Putamen (tissue), 1 donor: Measurements from ENCODE around the gene CDC14A.

Experiments
- DNase-seq: peaks from one replicate; pipeline ENCODE4 v3.0.0-alpha.2; 2016; ENCODE audit warnings: low spot score

CDC14A gene

DNA sequence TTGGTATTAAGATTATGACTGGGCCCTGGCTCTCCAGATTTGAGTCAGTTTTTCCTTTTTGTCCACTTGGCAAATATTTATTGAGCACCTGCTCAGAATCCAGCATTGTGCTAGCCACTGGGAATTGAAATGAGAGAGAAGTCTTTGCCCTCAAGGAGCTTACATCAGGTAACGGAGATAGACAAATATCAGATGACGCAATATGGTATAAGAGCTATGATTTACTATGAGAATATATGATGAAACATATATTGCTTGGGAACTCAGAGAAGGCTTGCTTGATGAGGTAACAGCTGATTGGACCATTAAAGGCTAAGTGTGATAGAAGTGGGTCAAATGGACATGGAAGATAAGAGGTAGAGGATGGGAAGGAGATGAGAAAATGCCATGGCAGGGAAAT is 144.6 kb downstream of the CDC14A start:
- no peak for DNase-seq

DNA sequence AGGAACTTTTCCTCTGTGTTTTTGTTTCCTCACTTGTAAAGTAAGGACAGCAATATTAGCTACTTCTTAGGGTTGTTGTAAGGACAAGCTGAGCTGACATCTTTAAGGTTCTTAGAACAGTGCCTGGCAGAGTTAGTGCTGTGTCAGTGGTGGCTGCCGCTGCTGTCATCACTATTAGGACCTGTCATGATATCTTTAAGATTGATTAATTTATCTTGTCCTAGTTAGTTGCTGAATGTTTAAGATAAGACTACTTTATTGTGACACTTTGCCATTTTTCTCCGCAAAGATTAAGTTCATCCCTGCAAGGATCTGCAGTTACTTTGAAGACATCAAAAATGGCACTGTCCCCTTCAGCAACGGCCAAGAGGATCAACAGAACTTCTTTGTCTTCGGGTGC is 145.5 kb downstream of the CDC14A start:
- no peak for DNase-seq

DNA sequence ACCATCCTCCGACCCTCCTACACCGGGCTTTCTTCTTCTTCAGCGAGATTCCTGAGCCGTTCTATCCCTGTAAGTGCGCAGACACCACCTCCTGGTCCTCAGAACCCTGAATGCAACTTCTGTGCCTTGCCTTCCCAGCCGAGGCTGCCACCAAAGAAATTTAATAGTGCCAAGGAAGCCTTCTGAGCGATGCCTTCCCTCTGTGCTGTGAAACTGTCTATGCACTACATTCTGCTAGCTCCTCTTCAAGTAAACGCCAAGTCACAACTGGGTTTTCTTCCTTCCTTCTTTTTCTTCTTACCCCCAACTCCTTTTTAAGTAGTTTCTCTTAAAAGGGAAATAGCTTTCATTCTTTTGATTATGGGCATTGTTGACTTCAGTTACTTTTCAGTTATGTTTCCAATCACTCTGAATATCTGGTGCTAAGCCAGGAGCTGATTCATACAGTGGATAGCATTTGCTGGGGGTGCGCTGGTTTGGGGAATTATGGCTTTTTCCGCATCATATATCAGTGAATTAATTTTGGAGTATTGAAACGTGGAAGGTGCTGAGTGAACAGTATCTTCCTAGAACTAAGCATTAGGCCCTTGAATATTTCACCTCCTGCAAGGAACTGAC is 147.0 kb downstream of the CDC14A start:
- DNase-seq: no peak

DNA sequence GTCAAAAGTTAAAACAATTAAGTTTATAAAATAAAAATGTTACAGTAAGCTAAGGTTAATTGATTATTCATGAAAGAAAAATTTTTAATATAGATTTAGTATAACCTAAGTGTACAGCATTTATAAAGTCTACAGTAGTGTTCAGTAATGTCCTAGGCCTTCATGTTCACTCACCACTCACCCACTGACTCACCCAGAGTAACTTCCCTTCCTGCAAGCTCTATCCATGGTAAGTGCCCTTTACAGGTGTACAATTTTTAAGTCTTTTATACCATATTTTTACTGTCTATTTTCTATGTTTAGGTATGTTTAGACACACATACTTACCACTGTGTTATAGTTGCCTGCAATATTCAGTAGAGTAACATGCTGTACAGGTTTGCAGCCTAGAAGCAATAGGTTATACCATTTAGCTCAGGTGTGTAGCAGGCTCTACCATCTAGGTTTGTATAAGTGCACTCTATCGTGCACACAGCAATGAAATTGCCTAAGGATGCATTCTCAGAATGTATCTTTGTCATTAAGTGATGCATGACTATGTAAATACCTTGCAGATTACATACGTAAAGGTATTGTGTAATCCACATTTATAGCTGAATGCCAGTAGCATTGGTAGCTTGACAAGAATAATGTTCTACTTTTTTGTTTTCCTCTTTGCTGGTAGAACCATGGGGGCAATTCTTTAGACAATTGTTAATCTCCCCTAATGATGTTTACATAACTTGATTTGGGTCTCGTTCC is 149.9 kb downstream of the CDC14A start:
- DNase-seq: no peak

DNA sequence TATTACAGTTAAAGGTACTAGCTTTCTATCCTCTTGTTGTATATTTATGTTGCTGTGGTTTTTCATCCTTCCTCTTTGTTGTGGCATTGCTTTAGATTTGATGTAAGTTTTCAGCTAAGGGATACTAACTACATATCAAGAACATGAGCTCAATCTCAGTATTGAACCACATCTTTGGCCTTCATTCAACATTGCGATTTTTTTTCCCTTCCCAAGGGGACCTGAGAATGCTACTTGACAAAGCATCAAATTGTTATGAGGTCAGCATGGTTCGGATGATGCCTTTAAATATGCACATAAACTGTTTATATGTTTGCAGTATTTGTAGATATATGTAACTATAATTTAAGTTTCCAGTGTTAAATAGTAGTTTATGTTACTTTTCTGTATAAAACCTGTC is 153.9 kb downstream of the CDC14A start:
- DNase-seq: no peak

DNA sequence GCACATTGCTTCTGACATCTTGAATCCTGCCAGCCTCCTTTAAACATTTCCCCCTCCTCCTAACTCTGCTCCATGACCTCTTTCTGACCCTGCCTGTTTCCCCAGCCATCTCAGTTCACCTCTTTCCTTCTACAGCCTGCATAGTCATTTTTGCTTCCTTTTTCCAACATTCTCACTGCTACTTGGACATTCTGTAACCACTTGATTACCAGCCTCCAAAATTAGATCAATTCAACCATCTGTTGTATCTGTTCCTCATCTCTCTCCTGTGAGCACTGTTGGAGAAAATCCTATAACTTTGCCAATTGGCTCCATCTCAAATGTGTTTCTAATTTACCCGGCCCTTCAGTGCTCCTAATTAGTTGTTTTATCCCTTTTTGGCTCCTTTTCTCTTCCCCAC is 158.1 kb downstream of the CDC14A start:
- DNase-seq: no peak

DNA sequence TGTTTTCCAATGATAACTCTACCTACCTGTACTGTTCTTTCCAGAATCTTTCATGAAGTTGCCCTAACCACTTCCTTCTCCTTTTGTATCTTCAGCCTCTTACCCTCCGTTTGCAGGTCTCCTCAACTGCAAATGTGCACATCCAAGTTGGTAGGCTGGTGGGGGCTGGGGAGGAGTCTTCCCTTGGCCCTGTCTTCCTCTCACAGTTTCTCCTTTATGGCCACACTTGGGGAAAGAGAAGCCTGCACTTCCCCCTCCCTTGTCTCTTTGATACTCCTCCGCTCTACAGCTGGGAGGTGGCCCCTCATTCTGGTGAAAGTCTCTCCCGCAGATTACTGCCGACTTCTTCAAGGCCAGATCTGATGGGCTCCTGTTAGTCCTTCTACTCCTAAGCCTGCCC is 158.8 kb downstream of the CDC14A start:
- DNase-seq: no peak

DNA sequence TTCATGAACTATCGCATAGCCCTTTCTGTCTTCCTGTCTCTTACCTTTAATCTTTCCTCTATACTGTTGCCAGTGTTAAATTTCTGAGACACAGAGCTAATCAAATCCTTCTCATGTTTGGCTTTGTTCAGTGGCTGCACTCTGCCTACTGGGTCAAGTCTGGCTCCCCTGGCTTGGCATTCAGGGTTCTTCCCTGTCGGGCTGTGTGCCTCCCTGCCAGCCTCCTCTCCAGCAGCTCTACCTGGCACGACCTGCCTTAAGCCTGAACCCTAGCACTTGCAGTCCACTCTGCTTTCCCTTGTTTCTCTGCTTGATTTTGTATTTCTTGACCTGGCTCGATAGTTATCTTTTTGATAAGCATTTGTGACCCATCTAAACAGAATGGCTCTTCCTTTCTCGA is 159.5 kb downstream of the CDC14A start:
- no peak for DNase-seq

DNA sequence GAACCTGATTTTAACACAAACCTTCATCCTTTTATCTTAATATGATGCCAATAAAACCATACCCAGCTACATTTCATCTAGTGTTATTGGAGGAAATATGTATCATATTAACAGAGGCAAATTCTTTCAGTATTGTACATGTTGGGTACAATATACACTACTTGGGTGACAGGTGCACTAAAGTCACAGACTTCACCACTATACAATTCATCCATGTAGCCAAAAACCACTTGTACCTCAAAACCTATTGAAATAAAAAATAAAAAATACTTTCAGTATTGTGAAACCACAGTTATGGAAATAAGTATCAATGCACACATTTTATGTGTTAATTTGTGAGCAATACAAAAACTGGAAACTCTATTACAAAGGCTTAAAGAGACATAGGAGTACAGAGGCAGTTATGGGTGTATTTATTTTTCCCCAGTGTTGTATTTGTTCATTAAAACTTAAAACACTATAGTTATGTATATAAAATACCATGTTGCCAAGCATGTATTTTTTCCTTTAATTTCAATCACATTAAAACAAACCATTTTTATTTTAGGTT is 160.6 kb downstream of the CDC14A start:
- no peak for DNase-seq

DNA sequence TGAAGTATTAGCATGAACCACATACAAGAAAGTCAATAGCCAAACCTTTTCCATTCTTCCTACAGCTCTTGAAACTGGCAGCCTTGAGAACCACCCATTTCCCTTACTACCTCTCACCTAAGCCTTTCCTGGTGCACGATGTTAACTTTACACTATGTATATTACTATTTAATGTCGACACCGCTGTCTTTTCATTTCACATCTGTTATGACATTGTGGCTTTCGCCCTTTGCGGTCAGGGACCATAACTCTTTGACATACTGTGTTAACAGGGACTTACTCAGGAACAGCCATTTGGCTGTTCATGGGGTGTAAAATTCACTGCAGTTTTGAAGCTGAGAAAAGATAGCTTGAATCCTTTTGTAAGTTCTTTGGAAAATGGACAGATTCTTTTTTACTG is 164.6 kb downstream of the CDC14A start:
- no peak for DNase-seq

DNA sequence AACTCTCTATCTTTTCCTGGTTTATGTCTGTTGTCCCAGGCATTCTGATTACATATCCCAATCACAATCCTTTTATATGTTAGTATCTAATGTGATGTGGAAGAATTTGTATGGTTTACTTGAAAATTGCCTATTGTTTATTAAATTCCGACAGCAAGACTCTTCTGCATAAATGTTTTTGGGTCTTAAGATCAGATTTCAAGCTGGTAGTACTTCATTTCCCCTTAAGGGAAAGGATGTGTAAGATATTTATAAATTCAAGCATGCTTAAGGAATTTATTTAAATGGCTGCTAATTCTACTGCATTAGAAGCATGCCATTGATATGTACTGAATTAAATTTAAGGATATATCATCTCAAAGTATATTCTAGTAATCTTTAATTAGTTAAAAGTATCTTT is 165.2 kb downstream of the CDC14A start:
- DNase-seq: no peak

DNA sequence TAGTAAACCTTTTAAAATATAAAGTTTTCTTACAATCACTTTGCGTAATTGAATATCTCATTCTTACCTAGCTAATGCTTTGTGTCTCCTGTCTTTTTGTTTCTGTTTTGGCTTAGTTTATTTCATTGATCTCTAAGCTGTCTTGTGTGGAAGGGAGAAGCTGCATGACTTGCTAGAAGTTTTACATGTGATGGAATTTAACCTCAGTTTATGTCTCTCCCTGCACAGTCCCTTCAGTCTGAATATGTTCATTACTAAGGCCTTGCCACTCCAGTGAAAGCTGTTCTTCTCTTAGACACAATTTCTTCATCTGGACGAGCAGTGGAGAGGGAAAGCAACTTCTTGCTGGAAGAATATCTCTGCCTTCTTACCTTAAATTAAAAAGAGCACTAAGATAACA is 165.7 kb downstream of the CDC14A start:
- DNase-seq: no peak

DNA sequence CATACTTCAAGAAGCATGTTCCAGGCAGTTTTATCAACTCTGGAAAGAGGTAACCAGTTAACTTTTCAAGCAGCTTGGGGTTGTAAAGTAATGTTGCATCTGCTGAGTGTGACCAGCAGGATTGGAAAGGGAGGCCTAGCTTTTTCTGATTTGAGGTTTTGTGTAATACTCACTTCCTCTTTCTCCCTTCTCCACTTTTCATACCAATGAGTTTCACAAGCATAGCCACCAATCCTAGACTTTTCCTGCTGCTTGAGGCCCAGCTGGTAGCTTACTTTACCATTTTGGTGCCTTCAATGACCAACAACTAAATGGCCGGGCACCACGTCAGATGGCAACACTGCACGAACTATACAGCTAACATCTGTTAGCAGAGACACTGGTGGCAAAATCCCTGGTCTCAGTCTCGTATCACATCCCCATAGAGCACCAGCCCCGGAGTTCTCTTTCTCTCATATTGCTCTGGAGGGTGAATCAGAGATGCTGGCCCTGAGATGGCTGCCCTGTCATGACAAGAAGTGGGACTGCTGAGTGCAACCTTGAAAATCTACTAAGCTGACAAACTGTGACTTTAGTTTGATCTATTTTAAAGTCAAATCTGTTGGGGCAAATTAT is 170.8 kb downstream of the CDC14A start:
- DNase-seq: no peak

DNA sequence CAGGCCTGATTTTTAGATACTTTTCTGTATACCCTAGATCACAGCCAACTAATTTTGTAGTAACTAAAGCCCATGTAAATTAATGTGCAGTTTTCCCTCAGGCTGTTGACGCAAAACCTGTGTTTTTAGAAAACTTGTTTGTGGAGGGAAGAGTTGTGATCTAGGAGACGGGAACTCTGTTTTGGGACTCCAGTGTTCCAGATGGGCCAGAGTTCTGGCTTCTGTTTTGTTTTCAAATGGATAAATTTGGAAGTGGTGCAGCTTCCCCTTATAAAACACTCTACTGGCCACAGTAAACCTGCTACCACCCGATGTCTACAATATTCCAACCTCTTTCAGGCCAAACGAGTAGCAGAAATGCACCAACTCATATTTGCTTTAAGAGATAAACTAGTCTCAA is 172.0 kb downstream of the CDC14A start:
- DNase-seq: no peak

DNA sequence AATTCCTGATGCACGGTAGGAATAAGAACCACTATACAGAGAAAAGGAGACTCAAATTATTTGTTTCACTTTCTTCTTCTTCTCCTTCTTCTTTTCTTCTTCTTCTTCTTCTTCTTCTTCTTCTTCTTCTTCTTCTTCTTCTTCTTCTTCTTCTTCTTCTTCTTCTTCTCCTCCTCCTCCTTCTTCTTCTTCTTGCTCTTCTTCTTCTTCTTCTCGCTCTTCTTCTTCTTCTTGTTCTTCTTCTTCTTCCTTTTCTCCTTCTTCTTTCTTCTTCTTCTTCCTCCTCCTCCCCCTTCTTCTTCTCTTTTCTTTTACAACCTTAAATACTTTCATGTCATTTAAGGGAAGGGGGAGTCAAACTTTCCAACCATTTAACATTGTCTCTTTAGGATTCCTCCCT is 174.6 kb downstream of the CDC14A start:
- no peak for DNase-seq

DNA sequence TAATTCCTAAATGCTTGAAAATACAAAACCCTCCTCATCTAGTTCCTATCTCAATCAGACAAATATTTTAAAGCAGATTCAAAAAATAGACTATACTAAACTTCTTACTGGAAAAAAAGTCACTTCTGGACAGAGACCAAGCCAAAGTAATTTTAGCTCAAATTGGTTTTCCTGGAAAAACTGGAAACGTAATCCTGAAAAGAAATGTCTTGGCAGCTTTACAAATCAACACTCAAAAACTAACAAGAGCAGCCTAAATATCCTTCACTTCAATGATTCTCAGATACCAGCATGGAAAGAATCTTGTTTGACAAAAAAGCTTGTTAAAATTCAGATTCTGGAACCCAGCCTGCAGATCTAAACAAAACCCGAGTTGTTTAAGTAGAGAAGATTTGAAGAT is 176.6 kb downstream of the CDC14A start:
- DNase-seq: no peak

DNA sequence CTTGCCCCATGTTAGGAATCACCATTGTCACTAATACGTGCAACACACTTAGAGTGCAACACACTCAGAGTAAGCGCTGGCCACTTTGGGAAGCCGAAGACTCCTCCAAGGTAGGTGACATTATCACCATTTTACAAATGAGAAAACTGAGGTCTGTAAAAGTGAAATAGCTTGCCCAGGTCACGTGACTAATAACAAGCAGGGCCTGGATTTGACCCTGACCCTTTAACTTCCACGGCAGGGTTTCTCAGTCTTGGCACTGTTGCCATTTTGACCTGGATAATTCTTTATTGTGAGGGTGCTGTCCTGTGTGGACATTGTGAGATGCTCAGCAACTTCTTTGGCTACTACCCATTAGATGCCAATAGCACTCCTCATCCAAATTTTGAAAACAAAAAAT is 177.8 kb downstream of the CDC14A start:
- DNase-seq: no peak

DNA sequence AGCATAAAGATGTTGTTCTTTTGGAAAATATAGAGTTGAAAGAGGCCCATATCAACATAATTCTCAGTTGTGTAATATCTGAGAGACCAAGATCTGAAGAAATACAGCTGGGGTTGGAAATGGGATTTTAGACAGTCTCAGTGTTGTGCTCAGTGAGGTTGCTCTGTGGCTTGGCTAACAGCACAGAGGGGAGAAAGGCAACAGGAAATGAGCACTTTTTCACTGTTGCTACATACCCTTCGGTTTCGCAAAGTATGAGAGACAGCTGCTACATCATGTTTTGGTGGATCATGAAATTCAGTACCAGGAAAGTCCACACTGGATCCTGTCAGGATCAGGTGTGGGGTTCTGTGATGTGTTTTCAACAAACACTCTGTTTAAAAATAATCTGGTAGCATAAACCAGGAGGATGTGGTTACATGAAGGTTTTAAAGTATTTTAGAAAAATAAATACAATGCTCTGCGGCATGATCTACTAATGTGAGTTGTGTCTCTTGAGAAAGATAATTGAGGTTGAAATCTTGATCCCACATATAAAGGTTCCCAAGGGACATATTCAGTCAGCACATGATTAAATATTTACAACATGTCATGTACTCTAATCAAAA is 178.7 kb downstream of the CDC14A start:
- DNase-seq: no peak

DNA sequence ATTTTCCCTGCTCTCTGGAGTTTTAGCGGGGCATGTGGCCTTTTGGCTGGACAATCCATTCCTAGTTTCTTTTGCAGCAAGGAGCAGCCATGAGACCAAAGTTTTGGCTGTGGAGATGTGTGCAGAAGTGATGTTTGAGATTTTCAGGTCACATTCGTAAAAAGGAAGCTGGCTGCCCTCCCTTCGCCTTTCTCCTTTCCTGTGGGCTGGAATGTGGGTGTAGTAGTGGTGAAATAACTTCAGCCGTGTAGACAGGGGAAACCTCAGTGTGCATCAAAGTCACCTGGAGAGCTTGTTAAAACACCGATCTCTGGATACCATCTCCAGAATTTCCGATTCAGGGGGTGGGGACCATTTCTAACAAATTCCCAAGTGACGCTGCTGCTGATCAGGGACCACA is 180.3 kb downstream of the CDC14A start:
- DNase-seq: no peak

DNA sequence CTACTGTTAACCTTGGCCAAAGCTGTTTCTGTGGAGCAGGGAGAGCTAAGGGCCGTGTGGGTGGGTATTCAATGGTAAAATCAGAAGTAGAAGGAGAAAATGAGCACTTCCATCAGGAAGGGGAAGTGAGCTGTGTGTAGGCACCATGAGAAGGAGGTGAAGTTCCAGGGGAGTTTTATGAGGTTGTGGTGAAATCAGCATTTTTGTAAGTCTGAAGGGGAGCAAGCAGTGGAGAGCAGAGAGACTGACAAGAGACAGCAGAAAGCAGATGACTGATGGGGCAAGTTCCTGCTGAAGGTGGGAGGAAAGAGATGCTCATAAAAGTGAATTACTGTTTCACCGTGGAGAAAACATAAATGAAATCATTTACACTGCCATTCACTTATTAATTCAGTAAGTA is 183.0 kb downstream of the CDC14A start:
- no peak for DNase-seq

DNA sequence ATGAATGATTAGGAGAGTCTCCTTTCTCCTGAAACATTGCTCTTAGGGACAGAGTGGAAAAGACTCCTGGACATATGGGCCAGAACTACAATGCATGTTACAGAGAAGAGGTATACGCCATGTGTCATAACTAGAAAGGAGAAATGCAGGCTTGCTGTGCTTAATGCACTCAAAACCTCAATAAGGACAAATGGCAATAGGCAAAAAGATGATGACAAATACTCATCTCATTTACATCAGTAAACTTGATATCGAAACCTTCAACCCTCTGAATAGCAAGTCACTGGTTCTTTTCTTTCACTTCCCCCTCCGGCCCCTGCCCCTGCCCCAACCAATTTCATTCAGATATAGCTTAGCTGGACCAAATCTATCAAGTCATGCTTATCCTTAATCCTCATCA is 183.7 kb downstream of the CDC14A start:
- DNase-seq: no peak

DNA sequence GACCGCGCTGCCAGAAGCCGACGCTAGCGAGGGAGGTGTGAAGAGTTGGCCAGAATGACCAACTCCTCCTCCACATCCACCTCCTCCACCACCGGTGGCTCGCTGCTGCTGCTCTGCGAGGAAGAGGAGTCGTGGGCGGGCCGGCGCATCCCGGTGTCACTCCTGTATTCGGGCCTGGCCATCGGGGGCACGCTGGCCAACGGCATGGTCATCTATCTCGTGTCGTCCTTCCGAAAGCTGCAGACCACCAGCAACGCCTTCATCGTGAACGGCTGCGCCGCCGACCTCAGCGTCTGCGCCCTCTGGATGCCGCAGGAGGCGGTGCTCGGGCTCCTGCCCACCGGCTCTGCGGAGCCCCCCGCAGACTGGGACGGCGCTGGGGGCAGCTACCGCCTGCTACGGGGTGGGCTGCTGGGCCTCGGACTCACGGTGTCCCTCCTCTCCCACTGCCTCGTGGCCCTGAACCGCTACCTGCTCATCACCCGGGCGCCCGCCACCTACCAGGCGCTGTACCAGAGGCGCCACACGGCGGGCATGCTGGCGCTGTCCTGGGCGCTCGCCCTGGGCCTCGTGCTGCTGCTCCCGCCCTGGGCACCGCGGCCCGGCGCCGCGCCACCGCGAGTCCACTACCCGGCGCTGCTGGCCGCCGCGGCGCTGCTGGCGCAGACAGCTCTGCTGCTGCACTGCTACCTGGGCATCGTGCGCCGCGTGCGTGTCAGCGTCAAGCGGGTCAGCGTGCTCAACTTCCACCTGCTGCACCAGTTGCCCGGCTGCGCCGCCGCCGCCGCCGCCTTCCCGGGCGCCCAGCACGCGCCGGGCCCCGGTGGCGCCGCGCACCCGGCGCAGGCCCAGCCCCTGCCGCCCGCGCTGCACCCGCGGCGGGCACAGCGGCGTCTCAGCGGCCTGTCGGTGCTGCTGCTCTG is 186.9 kb downstream of the CDC14A start:
- DNase-seq: no peak
